IMR-90 (cell line): ENCODE results near the gene GRK5.

Source experiments
- CTCF ChIP-seq: conservative IDR thresholded peaks from 2 replicates; pipeline ENCODE4 v1.5.1; 2012; ENCODE audit warnings: mild to moderate bottlenecking, low read depth, low read length, improper control_type of control experiment
- FOS ChIP-seq: fragments of 150-350 bp; IDR thresholded peaks from 2 replicates; pipeline ENCODE4 v1.6.1; 2016; ENCODE audit warnings: low read depth, low read length
- MAFK ChIP-seq: IDR thresholded peaks from 2 replicates; pipeline ENCODE4 v1.6.1; 2012; ENCODE audit warnings: low read depth, low read length, improper control_type of control experiment
- POLR2A ChIP-seq: IDR thresholded peaks from 2 replicates; pipeline ENCODE4 v1.6.1; 2012; ENCODE audit warnings: mild to moderate bottlenecking, low read depth, low read length
- RAD21 ChIP-seq: IDR thresholded peaks from 2 replicates; pipeline ENCODE4 v1.6.1; 2012; ENCODE audit warnings: low read length, improper control_type of control experiment

- TF ChIP-seq MAFK (no peak), POLR2A (no peak), CTCF (no peak), RAD21 (no peak), FOS (no peak)
Observed at GRCh38 chr10:119352042-119352441, 144.7 kb downstream of the GRK5 start.
